ENCODE measurements around the gene DGKD.

DNA sequence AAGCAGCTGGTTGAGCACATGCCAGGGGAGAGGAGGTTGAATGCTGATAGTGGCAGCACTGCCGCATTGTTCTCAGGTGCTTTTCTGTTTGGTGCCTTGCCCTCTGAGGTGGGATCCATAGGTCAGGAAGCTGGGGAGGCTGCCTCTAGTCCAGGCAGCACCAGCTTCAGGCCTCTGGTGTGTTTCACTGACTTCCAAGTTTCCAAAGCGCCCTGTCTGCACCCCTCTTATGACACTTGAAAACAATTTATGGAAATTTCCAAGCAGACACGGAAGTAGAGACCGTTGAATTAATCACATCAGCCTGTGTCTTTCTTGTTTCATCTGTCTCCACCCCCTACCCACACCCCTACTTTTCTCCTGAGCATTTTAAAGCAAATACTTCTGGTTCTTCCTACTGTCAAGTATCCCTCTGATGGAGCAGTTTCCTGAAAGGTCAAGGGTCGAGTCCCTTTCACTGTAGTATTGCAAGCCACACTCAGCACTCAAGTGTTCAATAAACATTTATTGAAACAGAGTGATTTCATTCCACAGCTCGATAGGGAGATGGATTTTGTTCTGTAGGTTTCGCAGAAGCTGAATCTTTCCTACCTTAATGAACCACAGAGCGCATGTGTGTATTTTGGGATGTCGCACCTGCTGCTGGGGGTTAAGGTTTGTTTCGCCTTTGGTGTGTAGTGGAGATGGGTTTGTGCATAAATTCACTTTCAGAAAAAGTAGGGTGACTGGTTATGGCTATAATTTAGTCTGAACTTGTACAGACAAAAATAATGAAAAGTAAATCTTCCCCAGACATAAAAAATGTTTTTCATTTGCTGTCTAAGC lies 21.4 kb downstream of the DGKD start:
- no peak for TF ChIP-seq POLR2AphosphoS5 (IDR thresholded peaks at IDR 0.05)
- TF ChIP-seq, protein P1, sequence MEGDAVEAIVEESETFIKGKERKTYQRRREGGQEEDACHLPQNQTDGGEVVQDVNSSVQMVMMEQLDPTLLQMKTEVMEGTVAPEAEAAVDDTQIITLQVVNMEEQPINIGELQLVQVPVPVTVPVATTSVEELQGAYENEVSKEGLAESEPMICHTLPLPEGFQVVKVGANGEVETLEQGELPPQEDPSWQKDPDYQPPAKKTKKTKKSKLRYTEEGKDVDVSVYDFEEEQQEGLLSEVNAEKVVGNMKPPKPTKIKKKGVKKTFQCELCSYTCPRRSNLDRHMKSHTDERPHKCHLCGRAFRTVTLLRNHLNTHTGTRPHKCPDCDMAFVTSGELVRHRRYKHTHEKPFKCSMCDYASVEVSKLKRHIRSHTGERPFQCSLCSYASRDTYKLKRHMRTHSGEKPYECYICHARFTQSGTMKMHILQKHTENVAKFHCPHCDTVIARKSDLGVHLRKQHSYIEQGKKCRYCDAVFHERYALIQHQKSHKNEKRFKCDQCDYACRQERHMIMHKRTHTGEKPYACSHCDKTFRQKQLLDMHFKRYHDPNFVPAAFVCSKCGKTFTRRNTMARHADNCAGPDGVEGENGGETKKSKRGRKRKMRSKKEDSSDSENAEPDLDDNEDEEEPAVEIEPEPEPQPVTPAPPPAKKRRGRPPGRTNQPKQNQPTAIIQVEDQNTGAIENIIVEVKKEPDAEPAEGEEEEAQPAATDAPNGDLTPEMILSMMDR (IDR thresholded peaks at IDR 0.05), result no peak
